Aorta (tissue), 5 donors: ENCODE measurements around the gene TOMM40. TPM values are rescaled to one million over a fixed set of nuclear protein-coding genes. Genes with fewer than 3 reads are reported as not detected.
A peak's percentile ranks its signal among the peaks of the same experiment; 100 is the strongest.

Experiments
- ATAC-seq: fragments of 200-7000 bp; cut with Tn5 transposase; one replicate; pipeline ENCODE4 v1.9.1; 2022; ENCODE audit warnings: moderate library complexity; ENCODE audit not compliant: low FRiP score
- DNase-seq, 2 donors: peaks; one replicate each; pipeline ENCODE4 v3.0.0-alpha.2; 2020
- H3K27ac ChIP-seq, 2 donors: one replicate each; pipeline ENCODE4 v1.5.1; 2013; ENCODE audit warnings: low read length in 2 of 2, mild to moderate bottlenecking in 2 of 2, moderate library complexity in 2 of 2, control low read depth in 1 of 2, inconsistent platforms in 1 of 2, low read depth in 1 of 2
- H3K27me3 ChIP-seq, 2 donors: one replicate each; pipeline ENCODE4 v1.6.1; 2013; ENCODE audit warnings: control low read depth in 1 of 2, low read length in 1 of 2, mild to moderate bottlenecking in 1 of 2, moderate library complexity in 1 of 2; ENCODE audit not compliant: insufficient read depth in 2 of 2, control insufficient read depth in 1 of 2
- H3K36me3 ChIP-seq, 2 donors: one replicate each; pipeline ENCODE4 v1.6.1; 2013; ENCODE audit warnings: control low read depth in 1 of 2, low read length in 1 of 2, mild to moderate bottlenecking in 1 of 2; ENCODE audit not compliant: insufficient read depth in 2 of 2, control insufficient read depth in 1 of 2
- H3K4me1 ChIP-seq, 2 donors: one replicate each; pipeline ENCODE4 v1.6.1; 2013; ENCODE audit warnings: low read length in 2 of 2, control low read depth in 1 of 2, mild to moderate bottlenecking in 1 of 2, moderate library complexity in 1 of 2; ENCODE audit not compliant: insufficient read depth in 2 of 2, control insufficient read depth in 1 of 2
- H3K4me3 ChIP-seq, 2 donors: one replicate each; pipeline ENCODE4 v1.5.1; 2013; ENCODE audit warnings: low read length in 2 of 2, control low read depth in 1 of 2, mild to moderate bottlenecking in 1 of 2
- H3K9me3 ChIP-seq: one replicate; pipeline ENCODE4 v1.6.1; 2013; ENCODE audit warnings: mild to moderate bottlenecking, low read length; ENCODE audit not compliant: control insufficient read depth
- WGBS, 2 donors: extraction: QIAGEN DNeasy Blood & Tissue Kit; methylation state at CpG; one replicate each; pipeline ENCODE4 v1.1.7; 2013; 5-methylcytosine and 5-hydroxymethylcytosine counted together
- intact Hi-C, 2 donors: fragments of 100-400 bp; cut with DNase I; formaldehyde crosslinking; loops; one replicate each; pipeline versions ENCODE4 v1.14.2 to v1.15.0; 2022
- long read RNA-seq, 2 donors: library from polyadenylated mRNA; unstranded; transcript quantifications; one replicate each; pipeline ENCODE4 v2.0.0, GENCODE V29; 2020 to 2021
- polyA plus RNA-seq, 2 donors: library from polyadenylated mRNA; stranded (reverse); fragments of 200-250 nt; gene quantifications; one replicate each; pipeline ENCODE4 v1.2.3, GENCODE V29; 2013
- total RNA-seq, 2 donors: library from RNA; stranded (reverse); fragmentation: NEBNext Ultra II Directional; extraction: Animal tissue kit (Norgen Biotek cat#: 25700); gene quantifications; one replicate each; pipeline ENCODE4 v1.2.1, GENCODE V29; 2021
- donor health status: healthy with polysubstance abuse.
- donor health status: Bipolar disorder and iron deficiency.
- donor health status: DM: no; HTN: no; CAD: no.
- donor health status: DM: no; HTN: no; CAD: no.
- donor health status: DM: yes; HTN: yes; CAD: no.

TOMM40 gene
- total RNA-seq (10 to 100 TPM; 22.3 to 23.6 TPM), polyA plus RNA-seq (10 to 100 TPM in 1 of 2 donors, 1 to 10 TPM in 1; 8.9 to 14.8 TPM)
- long read RNA-seq, donor 1, transcript TOMM40-202 (10 exons, 1,709 nt): minor isoform, 10 of 34 reads
- long read RNA-seq, donor 1, transcript TOMM40-203 (9 exons, 1,725 nt): major isoform, 18 of 34 reads
- long read RNA-seq, donor 1, partial matches to known transcripts: 2 of 34 reads
- long read RNA-seq, donor 1, other reads (novel, unspliced or antisense): 2 of 34 reads
- long read RNA-seq, donor 2, transcript TOMM40-202 (10 exons, 1,709 nt): major isoform, 23 of 40 reads
- long read RNA-seq, donor 2, partial matches to known transcripts: 7 of 40 reads
- long read RNA-seq, donor 2, other reads (novel, unspliced or antisense): 4 of 40 reads

DNA sequence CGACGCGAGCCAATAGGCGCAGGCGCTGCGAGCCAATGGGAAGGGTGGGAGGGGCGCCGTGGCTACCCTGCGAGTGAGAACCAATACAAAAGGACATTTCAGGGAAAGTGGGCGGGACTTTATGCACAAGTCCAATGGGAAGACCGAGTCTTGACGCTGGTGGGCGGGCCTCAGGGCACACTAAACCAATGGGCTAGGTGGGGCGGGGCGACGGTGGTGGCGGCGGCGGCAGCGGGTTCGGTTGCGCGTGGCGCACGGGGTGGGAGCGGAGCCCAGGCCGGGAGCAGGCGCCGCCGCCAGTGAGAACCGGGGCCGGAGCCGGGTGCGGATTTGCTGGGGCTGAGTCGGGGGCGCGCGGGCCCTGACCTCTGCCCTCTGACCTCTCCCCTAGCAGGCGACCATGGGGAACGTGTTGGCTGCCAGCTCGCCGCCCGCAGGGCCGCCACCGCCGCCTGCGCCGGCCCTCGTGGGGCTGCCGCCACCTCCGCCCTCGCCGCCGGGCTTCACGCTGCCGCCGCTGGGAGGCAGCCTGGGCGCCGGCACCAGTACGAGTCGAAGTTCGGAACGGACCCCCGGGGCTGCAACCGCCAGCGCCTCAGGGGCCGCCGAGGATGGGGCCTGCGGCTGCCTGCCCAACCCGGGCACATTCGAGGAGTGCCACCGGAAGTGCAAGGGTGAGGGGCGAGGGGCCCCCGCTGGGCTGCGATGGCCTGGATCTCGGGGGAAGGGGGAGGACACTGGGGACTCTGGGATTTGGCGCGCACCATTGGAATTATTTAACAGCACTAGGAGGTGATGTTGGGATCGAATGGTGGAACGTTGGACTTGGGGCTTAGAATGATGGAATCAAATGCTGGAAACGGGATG, at the start of gene TOMM40:
Gene TOMM40, plus strand, starts transcription at position 239 of the 867 bp plus-strand sequence. Its CDS starts 162 bp downstream, at position 401.
- peak within 1 kb of the TSS; percentile 65 to 66 for H3K4me3 ChIP-seq
- H3K27me3 ChIP-seq: no peaks in the 10 kb centered on the region
- peak in 1 of 2 donors; percentile 100 for DNase-seq
- 0 to 2% methylated on average over 54 to 81 of the region's 81 CpGs for WGBS, 2 donors
- no peaks in the 10 kb centered on the region for H3K9me3 ChIP-seq
- H3K4me1 ChIP-seq: no peaks in the 10 kb centered on the region
- peaks cover 0 to 1% of the 10 kb centered on the region in 2 donors for H3K36me3 ChIP-seq
- H3K27ac ChIP-seq: peak within 1 kb of the TSS in 1 of 2 donors; percentile 94
- intact Hi-C loops: loop anchor here in 1 of 2 donors (2.0 kb wide), 1 partner anchor 42 kb away; no protein-coding TSS in a partner anchor
- no peak for ATAC-seq

GRCh38 chr19:44845286-44845611, 45.8 kb upstream of the TOMM40 start:
- peak; percentile 62 to 82 for DNase-seq
- Histone ChIP-seq H3K27me3 (no peaks in the 10 kb centered on the region), H3K4me1 (no peaks in the 10 kb centered on the region), H3K4me3 (no peak overlapping the region), H3K36me3 (no peaks in the 10 kb centered on the region), H3K27ac (peak overlapping the region in 1 of 2 donors; percentile 59), H3K9me3 (no peaks in the 10 kb centered on the region)
- WGBS, 2 donors: 6 to 7% methylated on average over 12 of the region's 12 CpGs
- no peak for ATAC-seq
- intact Hi-C loops: loop anchor here in 1 of 2 donors (1.0 kb wide), 1 partner anchor 45 kb away; no protein-coding TSS in a partner anchor

DNA sequence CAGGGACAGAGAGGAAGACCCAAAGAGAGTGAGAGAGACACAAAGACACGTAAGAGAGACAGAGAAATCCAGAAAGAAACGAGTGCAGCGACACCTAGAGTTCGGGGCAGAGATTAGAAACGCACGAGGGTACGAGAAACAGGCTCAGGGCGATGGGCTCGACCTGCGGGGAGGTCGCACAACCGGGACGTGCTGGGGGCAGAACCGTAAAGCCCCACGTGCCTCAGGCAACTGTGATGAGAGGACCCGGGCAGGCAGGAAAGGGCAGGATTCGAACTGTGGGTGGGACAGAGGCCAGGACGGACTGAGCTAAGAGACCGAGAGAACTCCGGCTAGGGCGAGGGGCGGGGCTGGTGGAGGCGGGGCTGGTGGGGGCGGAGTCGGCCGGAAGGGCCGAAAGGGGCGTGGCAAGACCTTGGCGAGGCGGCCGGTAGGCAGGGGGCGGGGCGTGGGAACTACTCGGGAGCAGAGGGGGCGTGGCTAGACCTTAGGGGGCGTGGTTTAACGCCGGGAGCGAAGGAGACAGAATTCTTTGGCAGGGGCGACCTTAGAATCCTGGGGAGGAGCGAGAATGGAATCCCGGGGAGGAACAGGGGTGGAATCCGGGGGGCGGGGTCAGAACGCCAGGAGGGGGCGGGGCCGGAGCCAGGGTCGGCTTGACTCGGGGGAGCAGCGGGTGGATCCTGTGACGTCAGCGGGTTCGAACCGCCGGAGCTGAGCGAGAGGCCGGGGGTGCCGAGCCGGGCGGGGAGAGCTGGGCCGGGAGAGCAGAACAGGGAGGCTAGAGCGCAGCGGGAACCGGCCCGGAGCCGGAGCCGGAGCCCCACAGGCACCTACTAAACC, 45.2 kb upstream of the TOMM40 start, which contains the start of gene NECTIN2:
Gene NECTIN2, plus strand, starts transcription at position 686 of the 843 bp plus-strand sequence. CDS start 229 bp downstream, outside the sequence.
- no peaks in the 10 kb centered on the region for H3K36me3 ChIP-seq
- ATAC-seq (peak; percentile 93), DNase-seq (peak; percentile 100)
- intact Hi-C loops: loop anchor here in 1 of 2 donors (1.0 kb wide), 1 partner anchor 46 kb away; no protein-coding TSS in a partner anchor
- H3K9me3 ChIP-seq: no peaks in the 10 kb centered on the region
- no peaks in the 10 kb centered on the region for H3K4me1 ChIP-seq
- peak within 1 kb of the TSS; percentile 51 to 80 for H3K27ac ChIP-seq
- WGBS, 2 donors: 0 to 1% methylated on average over 55 to 67 of the region's 67 CpGs
- no peaks in the 10 kb centered on the region for H3K27me3 ChIP-seq
- peak within 1 kb of the TSS; percentile 76 to 88 for H3K4me3 ChIP-seq

DNA sequence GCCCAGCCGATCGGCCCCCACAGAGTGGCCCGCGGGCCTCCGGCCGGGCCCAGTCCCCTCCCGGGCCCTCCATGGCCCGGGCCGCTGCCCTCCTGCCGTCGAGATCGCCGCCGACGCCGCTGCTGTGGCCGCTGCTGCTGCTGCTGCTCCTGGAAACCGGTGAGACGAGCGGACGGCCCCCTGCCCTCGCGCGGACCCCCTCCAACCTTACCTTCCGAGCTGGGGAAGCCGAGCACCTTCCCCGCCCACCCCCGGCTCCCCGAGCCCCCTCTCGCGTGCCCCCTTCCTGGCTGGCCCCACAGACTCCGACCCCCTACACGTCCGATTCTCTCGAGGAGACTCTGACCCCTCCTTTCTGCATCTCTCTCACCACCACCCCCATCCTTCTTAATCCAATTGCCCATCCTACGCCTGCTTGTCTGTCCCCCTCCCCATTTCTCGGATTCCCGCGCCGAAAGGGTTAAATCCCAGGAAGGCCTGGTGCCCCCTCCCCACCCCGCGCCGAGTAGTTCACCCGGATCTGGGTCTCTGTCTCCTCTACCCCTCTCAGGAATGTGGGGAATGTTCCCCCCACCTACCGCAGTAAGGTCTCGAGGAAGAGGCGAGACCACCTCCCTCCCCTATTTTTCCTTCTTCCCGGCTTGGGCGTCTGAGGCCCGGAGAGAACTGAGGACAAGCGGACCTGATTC, 44.5 kb upstream of the TOMM40 start:
- intact Hi-C loops: no loop called here

DNA sequence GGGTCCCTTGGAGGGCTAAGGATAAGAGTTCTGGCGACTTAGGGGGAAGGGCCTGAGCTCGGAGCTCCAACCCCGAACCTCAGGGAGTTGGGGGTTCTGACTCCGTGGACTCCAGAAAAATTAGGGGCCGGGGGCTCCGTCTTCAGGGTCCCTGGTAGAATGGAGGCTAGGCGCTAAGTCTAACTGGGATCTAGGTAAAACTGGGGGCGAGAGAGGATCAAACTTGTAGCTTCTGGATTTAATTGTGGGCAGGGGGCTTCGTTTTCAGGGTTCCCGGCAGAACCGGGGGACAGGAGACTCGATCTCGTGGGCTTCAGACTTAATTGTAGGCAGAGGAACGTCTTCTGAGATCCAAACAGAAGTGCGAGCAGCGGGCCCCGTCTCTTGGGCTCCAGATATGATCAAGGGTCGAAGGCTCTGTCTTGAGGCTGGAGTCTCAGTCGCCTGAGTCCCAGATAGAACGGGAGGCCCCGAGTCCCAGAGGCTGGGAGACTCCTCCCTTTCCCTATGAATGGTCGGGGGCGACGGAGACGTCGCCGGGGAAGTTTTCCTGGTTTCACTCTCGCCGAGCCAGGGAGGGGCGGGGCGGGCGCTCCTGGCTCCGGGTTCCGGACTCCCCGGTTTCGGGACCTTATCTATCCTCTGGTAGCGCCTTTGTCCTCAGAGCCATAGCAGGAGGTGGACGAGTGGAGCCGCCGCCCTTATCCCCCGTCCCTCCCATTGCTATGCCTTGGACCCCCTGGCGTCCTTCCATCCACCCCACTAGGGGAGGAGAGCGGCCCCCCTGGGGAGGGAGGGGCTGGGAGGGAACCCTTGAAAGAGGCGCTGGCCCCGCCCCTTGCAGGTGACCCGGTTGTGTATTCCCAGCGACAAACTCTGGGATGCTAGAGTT, 43.7 kb upstream of the TOMM40 start:
- Histone ChIP-seq H3K27me3 (no peaks in the 10 kb centered on the region), H3K4me3 (peak overlapping the region; percentile 76 to 88), H3K4me1 (no peaks in the 10 kb centered on the region), H3K9me3 (no peaks in the 10 kb centered on the region), H3K27ac (peak overlapping the region; percentile 38 to 71), H3K36me3 (no peaks in the 10 kb centered on the region)
- ATAC-seq (peak; percentile 27), DNase-seq (peak; percentile 77 to 90)
- intact Hi-C loops: loop anchor here in 1 of 2 donors (2.0 kb wide), 1 partner anchor 43 kb away; the partner anchor contains the start of gene TOMM40
- 0% methylated on average over 45 to 47 of the region's 47 CpGs for WGBS, 2 donors

More for the DNA sequence above, 44.5 kb upstream of the TOMM40 start:
- Histone ChIP-seq H3K27me3 (no peaks in the 10 kb centered on the region), H3K4me3 (peak overlapping the region; percentile 76 to 88), H3K9me3 (no peaks in the 10 kb centered on the region), H3K36me3 (no peaks in the 10 kb centered on the region), H3K27ac (peak overlapping the region; percentile 51 to 80), H3K4me1 (no peaks in the 10 kb centered on the region)
- ATAC-seq (no peak), DNase-seq (peak; percentile 77 to 83)
- WGBS, 2 donors: 0 to 1% methylated on average over 30 to 51 of the region's 51 CpGs

- intact Hi-C loops: loop anchor here in 1 of 2 donors (2.0 kb wide), 1 partner anchor 43 kb away; the partner anchor contains the start of gene TOMM40
- H3K4me3 ChIP-seq: peak overlapping the region; percentile 76 to 88
- no peaks in the 10 kb centered on the region for H3K36me3 ChIP-seq
- H3K4me1 ChIP-seq: no peaks in the 10 kb centered on the region
- H3K9me3 ChIP-seq: no peaks in the 10 kb centered on the region
- no peaks in the 10 kb centered on the region for H3K27me3 ChIP-seq
- peak; percentile 61 to 74 for DNase-seq
- WGBS, 2 donors: 2 to 4% methylated on average over 19 of the region's 19 CpGs
- no peak for ATAC-seq
- H3K27ac ChIP-seq: peak overlapping the region in 1 of 2 donors; percentile 71
Measured at GRCh38 chr19:44848036-44848811, 42.8 kb upstream of the TOMM40 start.
